GM18867 (cell line): ENCODE results near the gene EPB41L3.
"Not testable (repeated sequence)": the region's sequence is repeated elsewhere in the genome, so short reads cannot be mapped to it uniquely, and the experiment has no call there.

ENCODE experiments used
- ATAC-seq: cut with Tn5 transposase; IDR thresholded peaks from one replicate; pipeline ENCODE4 v1.9.1; 2021; ENCODE audit warnings: mild to moderate bottlenecking, moderate library complexity; ENCODE audit not compliant: unreplicated experiment

EPB41L3 gene

DNA sequence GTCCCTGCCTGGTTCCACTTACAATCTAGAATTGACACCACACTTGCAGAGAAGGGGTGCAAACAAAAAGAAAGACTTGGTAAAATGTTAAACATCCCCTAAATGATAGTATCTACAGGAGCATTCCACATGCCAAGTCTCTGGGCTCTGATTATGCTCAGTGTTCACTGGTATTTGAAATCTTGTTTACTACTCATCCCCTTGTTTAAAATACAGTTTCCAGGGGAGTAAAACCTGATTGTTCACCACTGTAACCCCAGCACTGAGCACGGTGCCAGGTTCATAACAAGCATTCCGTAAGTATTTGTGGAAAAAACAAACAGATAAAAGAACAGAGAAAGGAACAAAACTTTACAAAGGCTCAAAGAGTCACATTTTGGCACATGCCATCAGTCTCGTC lies 11.7 kb downstream of the EPB41L3 start:
- no peak for ATAC-seq

- no peak for ATAC-seq
These were observed 13.1 kb downstream of the EPB41L3 start for GRCh38 chr18:5530629-5531178.

DNA sequence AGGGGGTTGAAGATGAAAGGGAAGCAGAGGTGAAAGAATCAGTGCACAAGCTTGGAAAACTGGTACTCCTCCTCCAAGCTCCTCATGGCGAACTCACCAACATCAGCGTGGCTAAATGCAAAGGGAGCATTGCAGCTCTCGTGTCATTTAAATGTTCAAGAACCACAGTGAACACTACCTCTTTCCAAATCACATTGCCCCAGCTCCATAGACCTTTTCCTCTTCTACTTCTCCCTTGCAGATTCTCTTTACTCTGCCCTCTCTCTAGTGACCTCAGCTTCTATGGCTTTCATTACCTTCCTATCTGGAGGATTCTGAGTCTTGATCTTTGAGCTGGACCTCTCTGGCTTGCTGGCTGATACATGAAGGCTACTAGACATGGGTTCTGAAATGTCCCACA lies 14.3 kb downstream of the EPB41L3 start:
- ATAC-seq: no peak

GRCh38 chr18:5527603-5528002 lies 16.2 kb downstream of the EPB41L3 start:
- ATAC-seq: no peak

GRCh38 chr18:5524660-5525059 lies 19.1 kb downstream of the EPB41L3 start:
- no peak for ATAC-seq

DNA sequence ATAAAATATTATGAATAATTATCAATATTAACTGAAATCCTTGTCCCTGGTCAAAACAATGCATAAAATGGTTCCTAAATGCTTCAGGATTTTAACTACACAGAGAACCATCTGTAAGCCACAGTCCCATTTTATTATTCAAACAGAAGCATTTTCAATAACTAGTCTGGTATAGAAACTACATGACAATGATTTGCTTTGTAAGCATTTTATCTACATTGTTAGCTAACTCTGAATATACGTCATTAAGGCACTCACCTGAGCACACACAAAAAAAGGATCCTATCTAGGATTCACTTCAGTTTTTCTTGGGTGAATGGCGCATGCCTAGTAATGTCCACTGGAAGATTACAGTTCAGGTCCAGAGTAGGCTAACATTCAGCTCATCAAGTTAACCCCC lies 22.8 kb downstream of the EPB41L3 start:
- ATAC-seq: no peak

DNA sequence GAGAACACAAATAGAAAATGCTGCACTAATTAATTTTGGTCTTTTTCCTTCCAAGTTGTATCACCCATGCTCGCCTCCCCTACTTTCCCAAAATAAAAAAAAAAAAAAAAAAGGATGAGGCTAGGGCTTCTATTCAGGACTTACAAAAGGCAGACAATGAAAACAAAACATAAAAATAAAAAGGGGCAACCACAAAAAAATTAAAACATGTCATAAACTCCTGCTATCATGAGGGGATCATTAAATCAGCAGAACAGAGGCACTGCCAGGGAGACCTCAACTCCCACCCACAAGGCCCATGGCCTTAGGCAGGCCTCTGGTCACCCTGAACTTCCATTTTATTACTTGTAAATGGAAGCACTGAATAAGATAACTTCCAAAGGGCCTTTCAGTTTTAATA lies 23.3 kb downstream of the EPB41L3 start:
- no peak for ATAC-seq

DNA sequence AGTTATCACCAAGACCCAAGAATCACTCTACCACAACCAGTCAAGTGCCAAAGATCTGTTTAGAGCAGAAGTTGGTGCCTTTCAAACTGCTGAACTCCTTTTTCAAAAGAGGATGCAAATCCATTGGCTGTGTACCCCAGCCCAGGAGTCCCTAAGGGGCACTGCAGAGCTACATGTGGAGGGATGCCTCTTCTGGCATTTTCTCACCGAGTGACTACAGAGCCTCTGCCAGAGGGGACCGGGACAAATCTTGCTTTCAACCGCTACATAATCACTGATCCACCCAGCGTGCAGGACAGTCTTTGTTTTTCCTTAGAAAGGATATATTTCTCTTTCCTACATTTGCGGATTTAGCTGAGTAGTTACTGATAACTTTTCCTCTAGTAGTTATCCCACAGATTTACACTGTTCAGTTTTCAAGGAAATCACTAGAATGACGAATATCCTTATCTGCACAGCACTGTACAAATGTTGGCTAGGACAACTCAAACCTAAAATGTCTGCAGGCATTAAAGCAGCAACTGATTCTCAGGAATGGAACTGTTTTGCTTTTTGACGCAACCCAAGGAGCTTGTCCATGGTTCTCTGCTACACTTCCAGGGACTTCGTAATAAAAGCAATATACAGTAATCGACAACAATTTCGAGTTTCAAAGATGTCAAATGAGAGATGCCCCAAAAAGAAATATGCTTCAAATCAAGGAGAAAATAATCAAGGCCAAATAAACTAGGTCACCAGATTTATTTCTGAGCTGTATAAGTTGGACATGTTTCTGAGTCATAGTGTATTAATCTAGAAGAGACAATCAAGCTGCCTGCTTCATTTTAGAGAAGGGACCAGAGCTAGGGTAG lies 24.1 kb downstream of the EPB41L3 start:
- no peak for ATAC-seq

- no peak for ATAC-seq
These were observed 24.9 kb downstream of the EPB41L3 start for GRCh38 chr18:5518899-5519371.

DNA sequence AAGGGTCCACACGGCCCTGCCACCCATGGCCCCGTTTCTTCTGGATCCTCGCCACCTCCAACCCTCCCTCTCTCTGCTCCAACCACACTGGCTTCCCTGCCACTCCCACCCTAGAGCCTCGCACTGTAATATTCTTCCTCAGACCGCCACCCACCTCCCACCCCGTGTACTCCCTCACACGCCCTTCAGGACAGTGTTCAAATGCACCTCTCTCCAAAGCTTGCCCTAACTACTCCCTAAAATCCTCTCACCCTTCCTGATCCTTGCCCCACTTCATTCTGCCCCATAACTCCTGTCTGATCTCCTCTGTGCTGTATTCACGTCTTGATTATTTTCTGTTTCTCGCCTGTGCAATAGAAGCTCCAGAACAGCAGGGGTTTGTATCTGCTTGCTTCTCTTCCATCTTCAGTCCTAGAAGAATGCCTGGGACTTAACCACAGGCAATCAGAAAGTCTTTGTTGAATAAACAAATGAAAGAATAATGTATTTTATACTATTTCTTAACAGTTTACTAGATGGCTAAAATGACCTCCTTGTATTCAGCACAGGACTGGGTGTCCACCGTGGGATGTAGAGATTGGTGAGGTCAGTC lies 25.5 kb downstream of the EPB41L3 start:
- no peak for ATAC-seq

DNA sequence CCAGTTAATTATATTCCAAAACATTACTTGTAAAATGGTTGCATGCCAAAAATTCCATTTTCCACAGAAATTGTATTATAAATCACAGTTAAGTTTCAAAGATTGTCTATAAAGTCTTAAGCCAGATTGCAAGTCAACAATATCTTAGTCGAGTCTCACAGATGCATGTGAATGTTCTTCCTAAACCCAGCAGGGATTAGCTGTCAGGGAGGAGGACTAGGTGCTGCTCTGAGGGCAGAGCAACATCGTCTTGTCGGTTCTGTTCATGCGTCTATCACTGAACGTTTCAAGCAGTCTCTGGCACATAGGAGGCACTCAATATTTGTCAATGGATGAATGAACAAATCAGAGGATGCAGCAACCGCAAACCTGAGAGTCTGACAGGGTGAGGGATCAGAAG lies 27.0 kb downstream of the EPB41L3 start:
- ATAC-seq: no peak

DNA sequence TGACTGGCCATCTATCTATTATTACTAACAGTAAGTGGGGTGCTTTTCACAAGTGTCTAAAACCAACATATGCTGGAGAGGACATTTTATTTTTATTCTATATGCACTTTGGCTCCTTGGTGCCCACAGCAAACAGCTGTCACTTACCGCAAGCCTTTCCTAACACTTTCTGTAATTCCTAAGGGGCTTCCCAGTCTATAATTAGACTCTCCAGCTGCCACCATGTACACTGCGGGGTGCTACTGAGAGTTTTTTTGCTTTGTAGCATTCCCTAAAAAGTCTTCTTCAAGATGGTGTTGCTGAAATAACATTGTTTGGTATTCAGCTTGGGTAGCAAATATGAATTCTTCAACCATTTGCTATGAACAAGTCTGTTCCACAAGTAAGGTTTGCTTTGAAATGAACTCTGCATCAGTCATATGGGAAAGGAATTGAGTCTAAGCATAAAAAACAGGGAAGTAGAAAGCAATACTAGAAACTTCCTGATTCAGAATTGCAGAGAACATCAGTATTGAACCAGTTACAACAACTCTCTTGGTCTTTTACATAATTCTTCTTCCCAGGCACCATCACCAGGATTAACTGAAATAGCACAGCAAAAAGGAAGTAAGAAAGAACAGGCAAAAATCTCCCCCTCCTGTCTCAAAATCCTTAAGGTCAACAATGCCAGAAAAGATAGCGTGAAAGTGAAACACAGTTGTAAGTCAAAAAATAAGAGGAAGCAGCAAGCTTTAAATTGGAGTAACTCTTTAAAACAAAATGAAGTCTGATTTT lies 28.6 kb downstream of the EPB41L3 start:
- no peak for ATAC-seq

DNA sequence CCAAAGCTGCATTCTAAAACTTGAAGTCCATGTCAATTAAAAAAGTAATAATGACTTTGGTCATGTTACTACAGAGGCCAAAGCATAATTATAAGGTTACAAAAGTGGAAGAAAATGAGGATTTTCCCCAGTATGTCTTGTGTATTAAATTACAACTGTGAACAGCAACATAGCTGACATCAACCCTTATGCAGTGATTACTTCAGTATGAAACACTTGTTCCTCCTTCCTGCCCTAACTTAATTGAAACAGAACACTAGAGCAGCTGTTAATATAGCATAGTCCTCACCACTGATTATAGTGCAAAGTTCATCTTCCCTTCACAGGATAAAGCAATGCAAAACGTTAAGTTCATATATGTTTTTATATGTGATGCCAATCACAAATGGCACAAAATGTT lies 29.9 kb downstream of the EPB41L3 start:
- no peak for ATAC-seq

- no peak for ATAC-seq
These were observed 31.6 kb downstream of the EPB41L3 start for GRCh38 chr18:5512176-5512575.

- ATAC-seq: not testable (repeated sequence)
These were observed 32.3 kb downstream of the EPB41L3 start for GRCh38 chr18:5511541-5511940.

DNA sequence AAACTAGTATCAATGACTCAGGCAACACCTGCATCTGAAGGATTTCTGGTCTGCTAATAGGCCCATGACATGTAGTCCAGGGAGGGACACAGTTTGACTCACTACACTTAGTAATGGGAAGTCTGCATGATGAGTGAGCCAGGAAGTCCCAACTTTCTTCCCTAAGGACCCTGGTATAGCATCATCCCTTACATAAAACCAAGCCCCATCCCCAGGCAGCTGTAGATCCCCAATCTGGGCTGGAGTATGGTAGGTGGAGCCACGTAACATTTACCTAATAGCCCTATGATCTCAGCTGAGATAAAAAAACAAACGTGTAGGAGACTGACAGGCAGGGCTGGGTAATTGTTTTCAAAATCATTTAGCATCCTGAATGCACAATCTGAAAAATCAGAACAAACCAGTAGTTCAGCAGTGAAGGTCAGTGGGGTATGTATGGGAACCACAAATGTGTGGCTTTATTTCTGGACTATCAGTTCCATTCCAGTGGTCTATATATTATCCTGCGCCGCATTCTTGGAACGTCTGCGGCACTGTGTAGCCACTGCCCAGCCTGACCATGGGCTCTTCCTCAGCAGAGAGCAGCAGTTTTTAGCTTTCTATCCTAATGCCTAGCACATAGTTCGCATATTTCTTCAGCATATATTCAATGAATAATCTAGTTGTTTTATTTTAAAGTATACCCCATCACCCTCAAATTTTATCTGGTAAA lies 33.5 kb downstream of the EPB41L3 start:
- no peak for ATAC-seq

- ATAC-seq: no peak
These were observed 35.0 kb downstream of the EPB41L3 start for GRCh38 chr18:5508821-5509220.

DNA sequence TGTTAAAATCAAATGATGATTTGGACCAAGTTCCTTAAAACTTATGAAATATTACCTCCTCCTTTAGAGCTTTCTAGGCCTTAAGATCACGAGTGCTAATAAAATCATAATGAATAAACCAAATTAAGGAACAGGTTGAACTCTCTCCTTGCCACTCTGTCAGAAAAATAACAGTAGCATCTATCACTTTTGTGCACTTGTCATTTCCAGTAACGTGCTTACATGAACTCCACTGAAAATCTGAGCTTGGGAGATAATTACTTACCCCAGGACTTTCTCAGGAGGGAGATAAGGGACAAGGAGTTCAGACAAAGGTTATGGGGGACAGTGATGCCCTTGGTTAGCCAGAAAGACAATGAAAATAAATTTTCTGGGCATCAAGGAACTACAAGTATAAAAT lies 36.0 kb downstream of the EPB41L3 start:
- ATAC-seq: no peak

DNA sequence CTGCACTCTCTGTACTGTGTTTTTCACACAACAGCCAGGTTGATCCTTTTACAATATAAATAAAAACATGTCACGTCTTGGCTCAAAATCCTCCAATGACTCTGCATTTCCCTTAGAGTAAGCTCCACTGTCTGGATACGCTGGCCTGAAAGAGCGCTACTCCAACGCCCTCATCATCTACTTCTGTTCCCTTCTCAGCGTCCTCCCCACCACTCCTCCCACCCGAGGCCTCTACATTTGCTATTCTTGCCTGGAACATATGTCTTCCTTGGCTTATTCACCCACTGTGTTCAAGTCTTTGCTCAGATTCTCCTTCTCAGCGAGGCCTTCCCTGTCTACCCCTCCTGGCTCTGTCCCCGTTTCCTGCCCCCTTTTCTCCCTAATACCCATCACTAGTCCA lies 37.6 kb downstream of the EPB41L3 start:
- ATAC-seq: no peak

DNA sequence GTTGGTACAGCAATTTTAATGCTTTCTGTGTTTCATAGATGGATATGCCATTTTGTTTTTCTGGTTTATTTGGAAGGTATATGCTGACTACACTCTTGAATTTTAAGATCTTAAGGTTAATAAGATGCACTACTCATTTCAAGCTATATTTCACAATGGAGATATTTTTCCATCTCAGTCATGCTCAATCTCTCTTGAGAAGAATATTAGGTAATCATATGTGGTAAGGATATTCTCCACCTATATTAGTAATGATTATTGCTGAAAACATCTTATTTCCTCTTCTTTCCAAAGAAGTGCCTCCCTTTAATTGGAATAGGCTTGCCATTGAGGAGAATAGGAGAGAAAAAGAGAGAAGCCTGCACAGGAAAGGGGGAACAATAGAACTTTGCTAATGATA lies 40.1 kb downstream of the EPB41L3 start:
- no peak for ATAC-seq
